IMR-90 (cell line): ENCODE results near the gene VRTN. TPM values are rescaled to one million over a fixed set of nuclear protein-coding genes. Genes with fewer than 3 reads are reported as not detected.

ENCODE experiments used
- ATAC-seq: fragments of 200-7000 bp; cut with Tn5 transposase; 2 replicates; pipeline ENCODE4 v1.9.1; 2020; ENCODE audit warnings: low read depth, mild to moderate bottlenecking, moderate library complexity
- Bru-seq: library from RNA; stranded (reverse); fragments of 400-500 nt; gene quantifications from one replicate; lab custom pipeline; 2021; lab: Mats Ljungman, UMichigan
- BruChase-seq, 2 experiments: library from RNA; stranded (reverse); fragments of 400-500 nt; gene quantifications; one replicate each; lab custom pipeline; 2021; lab: Mats Ljungman, UMichigan
- BruUV-seq: library from RNA; stranded (reverse); fragments of 400-500 nt; replicated peaks from 2 replicates; lab custom pipeline; 2021; lab: Mats Ljungman, UMichigan
- CTCF ChIA-PET: fragments of 300-600 bp; formaldehyde crosslinking; extraction: SDS; loops from one replicate; lab custom pipeline; 2021; ENCODE audit warnings: antibody characterized with exemption; lab: Yijun Ruan, JAX
- POLR2A ChIA-PET: fragments of 300-600 bp; sonication (Branson Sonifier 250); formaldehyde crosslinking; loops from one replicate; lab custom pipeline; 2022; ENCODE audit warnings: antibody characterized with exemption; ENCODE audit not compliant: unreplicated experiment; lab: Charles Lee
- DNase-seq: peaks from one replicate; pipeline ENCODE4 v3.0.0; 2013
- H2AFZ ChIP-seq: replicated peaks from 2 replicates; pipeline ENCODE3; 2013; ENCODE audit warnings: low read length, mild to moderate bottlenecking; ENCODE audit not compliant: poor library complexity
- H2AK5ac ChIP-seq: 2 replicates; pipeline ENCODE4 v1.6.1; 2013; ENCODE audit warnings: low read depth, low read length, inconsistent platforms
- H2AK9ac ChIP-seq: replicated peaks from 2 replicates; pipeline ENCODE3; 2013; ENCODE audit warnings: mild to moderate bottlenecking, low read depth, low read length, moderate library complexity; ENCODE audit not compliant: poor library complexity
- H2BK120ac ChIP-seq: 2 replicates; pipeline ENCODE4 v1.6.1; 2013; ENCODE audit warnings: low read depth, low read length, inconsistent platforms
- H2BK15ac ChIP-seq: 3 replicates; pipeline ENCODE4 v1.6.1; 2013; ENCODE audit warnings: low read depth, low read length, inconsistent platforms
- H2BK20ac ChIP-seq: 2 replicates; pipeline ENCODE4 v1.6.1; 2013; ENCODE audit warnings: low read depth, mild to moderate bottlenecking, inconsistent platforms, low read length, moderate library complexity
- H2BK5ac ChIP-seq: 2 replicates; pipeline ENCODE4 v1.6.1; 2013; ENCODE audit warnings: mild to moderate bottlenecking, low read depth, low read length, inconsistent platforms; ENCODE audit not compliant: poor library complexity, severe bottlenecking
- H3K14ac ChIP-seq: replicated peaks from 2 replicates; pipeline ENCODE4 v1.6.1; 2013; ENCODE audit warnings: low read depth, low read length, inconsistent platforms
- H3K18ac ChIP-seq: 2 replicates; pipeline ENCODE4 v1.6.1; 2013; ENCODE audit warnings: low read depth, low read length, control low read depth
- H3K23ac ChIP-seq: 2 replicates; pipeline ENCODE4 v1.6.1; 2013; ENCODE audit warnings: low read depth, low read length, inconsistent platforms
- H3K27ac ChIP-seq: 2 replicates; pipeline ENCODE4 v1.5.1; 2013; ENCODE audit warnings: mild to moderate bottlenecking, control low read depth, low read length; ENCODE audit not compliant: insufficient read depth
- H3K27me3 ChIP-seq: 2 replicates; pipeline ENCODE4 v1.6.1; 2013; ENCODE audit warnings: low read length; ENCODE audit not compliant: control insufficient read depth, insufficient read depth
- H3K36me3 ChIP-seq: 2 replicates; pipeline ENCODE4 v1.6.1; 2013; ENCODE audit warnings: low read length, mixed read lengths; ENCODE audit not compliant: control insufficient read depth, insufficient read depth
- H3K4ac ChIP-seq: 2 replicates; pipeline ENCODE4 v1.6.1; 2013; ENCODE audit warnings: low read depth, low read length, inconsistent platforms
- H3K4me1 ChIP-seq: 2 replicates; pipeline ENCODE4 v1.6.1; 2013; ENCODE audit warnings: low read length, mixed read lengths; ENCODE audit not compliant: control insufficient read depth, insufficient read depth
- H3K4me2 ChIP-seq: 2 replicates; pipeline ENCODE4 v1.6.1; 2013; ENCODE audit warnings: low read depth, mild to moderate bottlenecking, control low read depth, low read length, moderate library complexity
- H3K4me3 ChIP-seq: 2 replicates; pipeline ENCODE4 v1.5.1; 2013; ENCODE audit warnings: low read depth, mild to moderate bottlenecking, control low read depth, low read length, moderate library complexity; ENCODE audit not compliant: insufficient read depth
- H3K56ac ChIP-seq: 2 replicates; pipeline ENCODE4 v1.6.1; 2013; ENCODE audit warnings: low read length, inconsistent platforms; ENCODE audit not compliant: insufficient read depth; ENCODE audit errors: extremely low read depth
- H3K79me1 ChIP-seq, 2 experiments: 2 replicates each; pipeline ENCODE4 v1.6.1; 2013; ENCODE audit warnings: low read length in 2 of 2, inconsistent platforms in 1 of 2, low read depth in 1 of 2
- H3K9ac ChIP-seq: 2 replicates; pipeline ENCODE4 v1.6.1; 2013; ENCODE audit warnings: low read depth, low read length, control low read depth
- H3K9me1 ChIP-seq: 2 replicates; pipeline ENCODE4 v1.6.1; 2013; ENCODE audit warnings: low read length, inconsistent platforms; ENCODE audit not compliant: insufficient read depth
- H3K9me3 ChIP-seq: 2 replicates; pipeline ENCODE4 v1.6.1; 2013; ENCODE audit warnings: low read length; ENCODE audit not compliant: control insufficient read depth, insufficient read depth
- H4K20me1 ChIP-seq: 2 replicates; pipeline ENCODE4 v1.6.1; 2013; ENCODE audit warnings: low read length, inconsistent platforms; ENCODE audit not compliant: insufficient read depth
- H4K5ac ChIP-seq: 2 replicates; pipeline ENCODE4 v1.6.1; 2013; ENCODE audit warnings: mild to moderate bottlenecking, low read depth, low read length, control low read depth
- H4K8ac ChIP-seq, 2 experiments: 2 replicates each; pipeline ENCODE4 v1.6.1; 2013; ENCODE audit warnings: low read depth in 2 of 2, low read length in 2 of 2, control low read depth in 1 of 2, inconsistent platforms in 1 of 2
- H4K91ac ChIP-seq: 2 replicates; pipeline ENCODE4 v1.6.1; 2013; ENCODE audit warnings: low read depth, low read length, inconsistent platforms; ENCODE audit not compliant: insufficient read depth
- CHD1 ChIP-seq: IDR thresholded peaks from 2 replicates; pipeline ENCODE4 v1.6.1; 2012; ENCODE audit warnings: low read depth, low read length, improper control_type of control experiment
- FOS ChIP-seq: fragments of 150-350 bp; IDR thresholded peaks from 2 replicates; pipeline ENCODE4 v1.6.1; 2016; ENCODE audit warnings: low read depth, low read length
- MAFK ChIP-seq: IDR thresholded peaks from 2 replicates; pipeline ENCODE4 v1.6.1; 2012; ENCODE audit warnings: low read depth, low read length, improper control_type of control experiment
- MXI1 ChIP-seq: IDR thresholded peaks from 2 replicates; pipeline ENCODE4 v1.6.1; 2012; ENCODE audit warnings: low read depth, mild to moderate bottlenecking, low read length, moderate library complexity, borderline replicate concordance
- WGBS, 2 experiments: methylation state at CpG; one replicate each; pipeline versions ENCODE4 v1.1.5 to v1.1.7; 2013; ENCODE audit warnings: missing lambda C conversion rate in 2 of 2; ENCODE audit not compliant: insufficient read length in 1 of 2; ENCODE audit errors: extremely low coverage in 2 of 2; 5-methylcytosine and 5-hydroxymethylcytosine counted together
- dilution Hi-C: fragments of 300-500 bp; cut with HindIII; formaldehyde crosslinking; loops from one replicate; pipeline ENCODE4 v1.14.3; 2018; ENCODE audit warnings: low sequenced_read_pairs; ENCODE audit not compliant: unreplicated experiment
- in situ Hi-C: fragments of 300-500 bp; cut with MboI; formaldehyde crosslinking; loops from 3 replicates; pipeline ENCODE4 v1.14.3; 2019; ENCODE audit warnings: low sequenced_read_pairs, inconsistent platforms, mixed read lengths
- intact Hi-C: fragments of 100-400 bp; cut with micrococcal nuclease; formaldehyde crosslinking; loops from 2 replicates; pipeline ENCODE4 v1.10.0; 2022
- long read RNA-seq: library from polyadenylated mRNA; unstranded; transcript quantifications from one replicate; pipeline ENCODE4 v2.0.0, GENCODE V29; 2021; ENCODE audit not compliant: unreplicated experiment
- polyA plus RNA-seq, 3 experiments: library from polyadenylated mRNA; depleted of rRNA; stranded (reverse); fragments of >200 nt; gene quantifications; 2 replicates each; pipeline ENCODE4 v1.2.3, GENCODE V29; 2012; ENCODE audit warnings: low replicate concordance in 1 of 3
- total RNA-seq: library from RNA; depleted of rRNA; stranded (reverse); fragments of >200 nt; gene quantifications from 2 replicates; pipeline ENCODE4 v1.2.3, GENCODE V29; 2012; rRNA removed
- TF ChIP-seq, protein P1 (sequence below): fragments of 150-350 bp; IDR thresholded peaks from 2 replicates; pipeline ENCODE4 v1.6.1; 2017; ENCODE audit warnings: mild to moderate bottlenecking, antibody characterized with exemption, low read length, low read depth

Gene VRTN, protein sequence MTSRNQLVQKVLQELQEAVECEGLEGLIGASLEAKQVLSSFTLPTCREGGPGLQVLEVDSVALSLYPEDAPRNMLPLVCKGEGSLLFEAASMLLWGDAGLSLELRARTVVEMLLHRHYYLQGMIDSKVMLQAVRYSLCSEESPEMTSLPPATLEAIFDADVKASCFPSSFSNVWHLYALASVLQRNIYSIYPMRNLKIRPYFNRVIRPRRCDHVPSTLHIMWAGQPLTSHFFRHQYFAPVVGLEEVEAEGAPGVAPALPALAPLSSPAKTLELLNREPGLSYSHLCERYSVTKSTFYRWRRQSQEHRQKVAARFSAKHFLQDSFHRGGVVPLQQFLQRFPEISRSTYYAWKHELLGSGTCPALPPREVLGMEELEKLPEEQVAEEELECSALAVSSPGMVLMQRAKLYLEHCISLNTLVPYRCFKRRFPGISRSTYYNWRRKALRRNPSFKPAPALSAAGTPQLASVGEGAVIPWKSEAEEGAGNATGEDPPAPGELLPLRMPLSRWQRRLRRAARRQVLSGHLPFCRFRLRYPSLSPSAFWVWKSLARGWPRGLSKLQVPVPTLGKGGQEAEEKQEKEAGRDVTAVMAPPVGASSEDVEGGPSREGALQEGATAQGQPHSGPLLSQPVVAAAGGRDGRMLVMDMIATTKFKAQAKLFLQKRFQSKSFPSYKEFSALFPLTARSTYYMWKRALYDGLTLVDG
- total RNA-seq (not detected in 2 replicates), polyA plus RNA-seq (2012; rRNA removed) (not detected in 2 replicates), Bru-seq, nascent RNA (not detected), BruChase-seq, experiment 1, labeled RNA remaining after a 6-hour chase (not detected), BruChase-seq, experiment 2, labeled RNA remaining after a 2-hour chase (not detected)
- polyA plus RNA-seq (2012; cell fraction: cytosol; rRNA removed), result not detected in 2 replicates
- polyA plus RNA-seq (2012; cell fraction: nucleus; rRNA removed; ENCODE audit: low replicate concordance), result not detected in 2 replicates
- long read RNA-seq, result 0 reads

DNA sequence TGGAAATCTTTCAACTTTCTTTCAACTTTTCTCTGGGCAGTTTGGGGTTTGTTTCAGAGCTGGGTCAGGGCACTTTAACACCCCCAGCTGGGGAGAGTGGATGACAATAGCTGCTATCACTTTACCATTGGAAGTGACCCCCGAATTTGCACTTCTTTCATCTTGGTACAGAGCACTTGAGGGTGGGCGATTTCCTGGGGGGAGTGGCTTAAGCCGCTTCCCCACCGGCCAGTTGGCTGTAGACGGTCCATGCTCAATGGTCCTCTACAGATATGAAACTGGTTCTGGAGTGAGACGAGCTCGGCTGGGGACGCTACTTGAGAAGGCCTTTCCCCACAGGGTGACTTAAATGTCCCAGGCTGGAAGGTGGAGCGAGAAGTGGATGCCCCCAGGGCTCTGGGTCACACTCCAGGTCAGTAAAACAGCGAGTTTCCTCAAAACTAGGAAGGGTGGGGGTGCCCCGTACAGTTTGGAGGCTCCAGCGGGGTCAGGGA, at the start of gene VRTN:
Gene VRTN (plus strand): TSS at position 231 of the 494 bp plus-strand sequence. CDS start 8,313 bp downstream, outside the sequence.
- intact Hi-C loops, result no loop called here
- H2BK15ac ChIP-seq, result no peak within 1 kb of the TSS
- no peaks in the 10 kb centered on the region for H3K79me1 ChIP-seq
- H2AK5ac ChIP-seq, result no peak within 1 kb of the TSS
- H2AFZ ChIP-seq, result no peak within 1 kb of the TSS
- no peak within 1 kb of the TSS for H2BK120ac ChIP-seq
- no CpG with 5 or more reads among the region's 12 CpGs for WGBS, 2 experiments
- H3K14ac ChIP-seq, result no peak within 1 kb of the TSS
- in situ Hi-C loops, result no loop called here
- TF ChIP-seq FOS (no peak), MXI1 (no peak), MAFK (no peak), CHD1 (no peak)
- TF ChIP-seq, protein P1, sequence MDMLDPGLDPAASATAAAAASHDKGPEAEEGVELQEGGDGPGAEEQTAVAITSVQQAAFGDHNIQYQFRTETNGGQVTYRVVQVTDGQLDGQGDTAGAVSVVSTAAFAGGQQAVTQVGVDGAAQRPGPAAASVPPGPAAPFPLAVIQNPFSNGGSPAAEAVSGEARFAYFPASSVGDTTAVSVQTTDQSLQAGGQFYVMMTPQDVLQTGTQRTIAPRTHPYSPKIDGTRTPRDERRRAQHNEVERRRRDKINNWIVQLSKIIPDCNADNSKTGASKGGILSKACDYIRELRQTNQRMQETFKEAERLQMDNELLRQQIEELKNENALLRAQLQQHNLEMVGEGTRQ, result no peak
- H3K56ac ChIP-seq, result no peak within 1 kb of the TSS
- DNase-seq (no peak), ATAC-seq (no peak)
- ChIA-PET CTCF (no interaction called here), POLR2A (no interaction called here)
- no peak within 1 kb of the TSS for H4K8ac ChIP-seq
- no peak within 1 kb of the TSS for H3K4me2 ChIP-seq
- no peak within 1 kb of the TSS for H3K4ac ChIP-seq
- no peak within 1 kb of the TSS for H4K91ac ChIP-seq
- no TSS peak for BruUV-seq
- no peak within 1 kb of the TSS for H3K9ac ChIP-seq
- H3K9me1 ChIP-seq, result no peaks in the 10 kb centered on the region
- H2BK20ac ChIP-seq, result no peak within 1 kb of the TSS
- H3K18ac ChIP-seq, result no peak within 1 kb of the TSS
- H3K23ac ChIP-seq, result no peak within 1 kb of the TSS
- no peak within 1 kb of the TSS for H2AK9ac ChIP-seq
- no peak within 1 kb of the TSS for H4K5ac ChIP-seq
- no peaks in the 10 kb centered on the region for H3K4me1 ChIP-seq
- no peak within 1 kb of the TSS for H3K4me3 ChIP-seq
- H2BK5ac ChIP-seq, result no peak within 1 kb of the TSS
- H3K9me3 ChIP-seq, result no peaks in the 10 kb centered on the region
- H3K36me3 ChIP-seq, result no peaks in the 10 kb centered on the region
- H3K27me3 ChIP-seq, result peaks cover 60% of the 10 kb centered on the region
- no peak within 1 kb of the TSS for H3K27ac ChIP-seq
- dilution Hi-C loops, result no loop called here
- H4K20me1 ChIP-seq, result no peaks in the 10 kb centered on the region
